HFFc6 (cell line): Measurements from ENCODE around the gene FAM229A. TPM values are rescaled to one million over a fixed set of nuclear protein-coding genes. Genes with fewer than 3 reads are reported as not detected.

Experiments
- DNase-seq: peaks from one replicate; pipeline ENCODE4 v3.0.0-alpha.2; 2018
- H3K27ac Mint-ChIP-seq: 2 replicates; pipeline ENCODE4 v1.8.0; 2020; ENCODE audit warnings: mild to moderate bottlenecking, mixed read lengths
- H3K27me3 Mint-ChIP-seq: 2 replicates; pipeline ENCODE4 v1.8.0; 2021; ENCODE audit warnings: mild to moderate bottlenecking, moderate library complexity, mixed read lengths; ENCODE audit not compliant: insufficient read depth
- H3K36me3 Mint-ChIP-seq: 2 replicates; pipeline ENCODE4 v1.8.0; 2021; ENCODE audit warnings: low read depth, mixed read lengths
- H3K4me1 Mint-ChIP-seq: 2 replicates; pipeline ENCODE4 v1.8.0; 2020; ENCODE audit warnings: low read depth, mixed read lengths
- H3K4me3 Mint-ChIP-seq: 2 replicates; pipeline ENCODE4 v1.8.0; 2020; ENCODE audit warnings: mild to moderate bottlenecking, moderate library complexity, mixed read lengths
- H3K9me3 Mint-ChIP-seq: 2 replicates; pipeline ENCODE4 v1.8.0; 2020; ENCODE audit warnings: mild to moderate bottlenecking, mixed read lengths
- total RNA-seq, 6 experiments: library from RNA; stranded (reverse); fragmentation: NEBNext Ultra II Directional; extraction: Animal tissue kit (Norgen Biotek cat#: 25700); gene quantifications; 2 replicates in 1 of 6; 3 replicates in 5 of 6; pipeline ENCODE4 v1.2.3, GENCODE V29; 2021
- TF ChIP-seq, protein P1 (sequence below): fragments of 200-600 bp; sonication (generic); IDR thresholded peaks from 2 replicates; pipeline ENCODE4 v1.5.0; 2021; ENCODE audit warnings: antibody characterized with exemption, mild to moderate bottlenecking

The FAM229A gene
- total RNA-seq, 6 experiments from 2014 or later = 1.1 to 3.0 (median 1.7) TPM

- Mint-ChIP-seq H3K27ac (no peak overlapping the region), H3K4me3 (no peak overlapping the region), H3K4me1 (peaks cover 16% of the 10 kb centered on the region), H3K9me3 (no peaks in the 10 kb centered on the region), H3K27me3 (peaks cover 2% of the 10 kb centered on the region), H3K36me3 (no peaks in the 10 kb centered on the region)
- TF ChIP-seq, protein P1, sequence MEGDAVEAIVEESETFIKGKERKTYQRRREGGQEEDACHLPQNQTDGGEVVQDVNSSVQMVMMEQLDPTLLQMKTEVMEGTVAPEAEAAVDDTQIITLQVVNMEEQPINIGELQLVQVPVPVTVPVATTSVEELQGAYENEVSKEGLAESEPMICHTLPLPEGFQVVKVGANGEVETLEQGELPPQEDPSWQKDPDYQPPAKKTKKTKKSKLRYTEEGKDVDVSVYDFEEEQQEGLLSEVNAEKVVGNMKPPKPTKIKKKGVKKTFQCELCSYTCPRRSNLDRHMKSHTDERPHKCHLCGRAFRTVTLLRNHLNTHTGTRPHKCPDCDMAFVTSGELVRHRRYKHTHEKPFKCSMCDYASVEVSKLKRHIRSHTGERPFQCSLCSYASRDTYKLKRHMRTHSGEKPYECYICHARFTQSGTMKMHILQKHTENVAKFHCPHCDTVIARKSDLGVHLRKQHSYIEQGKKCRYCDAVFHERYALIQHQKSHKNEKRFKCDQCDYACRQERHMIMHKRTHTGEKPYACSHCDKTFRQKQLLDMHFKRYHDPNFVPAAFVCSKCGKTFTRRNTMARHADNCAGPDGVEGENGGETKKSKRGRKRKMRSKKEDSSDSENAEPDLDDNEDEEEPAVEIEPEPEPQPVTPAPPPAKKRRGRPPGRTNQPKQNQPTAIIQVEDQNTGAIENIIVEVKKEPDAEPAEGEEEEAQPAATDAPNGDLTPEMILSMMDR = no peak
- no peak for DNase-seq
These were observed 19.6 kb downstream of the FAM229A start for GRCh38 chr1:32342704-32343103.

GRCh38 chr1:32341971-32342370, 20.3 kb downstream of the FAM229A start:
- no peaks in the 10 kb centered on the region for H3K9me3 Mint-ChIP-seq
- TF ChIP-seq, protein P1 = no peak
- DNase-seq = no peak
- peaks cover 24% of the 10 kb centered on the region for H3K4me1 Mint-ChIP-seq
- no peak overlapping the region for H3K4me3 Mint-ChIP-seq
- peaks cover 2% of the 10 kb centered on the region for H3K27me3 Mint-ChIP-seq
- H3K27ac Mint-ChIP-seq = no peak overlapping the region
- no peaks in the 10 kb centered on the region for H3K36me3 Mint-ChIP-seq

DNA sequence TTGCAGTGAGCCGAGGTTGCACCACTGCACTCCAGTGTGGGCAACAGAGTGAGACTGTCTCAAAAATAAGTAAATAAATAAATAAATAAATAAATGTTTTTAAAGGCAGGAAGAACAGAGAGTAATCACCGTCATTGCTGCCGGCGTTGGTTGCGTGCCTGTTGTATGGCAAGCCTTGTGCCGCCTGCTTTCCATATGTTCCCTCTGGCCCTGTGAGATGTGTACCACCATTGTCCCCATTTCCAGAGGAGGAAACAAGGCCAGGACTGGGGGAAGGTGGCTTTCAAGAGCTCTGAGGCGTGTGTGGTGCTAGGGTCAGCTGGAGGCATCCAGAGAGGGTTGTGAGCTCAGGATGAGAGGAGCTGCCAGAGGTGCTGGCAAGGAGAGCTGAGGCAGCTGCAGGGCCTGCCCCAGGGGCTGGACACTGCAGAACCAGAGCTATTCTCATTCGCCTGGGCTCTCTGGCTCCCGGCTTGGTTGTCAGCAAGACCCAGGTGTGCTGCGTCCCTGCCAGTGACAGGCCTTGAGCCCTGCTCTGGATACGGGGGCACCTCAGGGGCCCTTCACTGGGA, 21.0 kb downstream of the FAM229A start:
- TF ChIP-seq, protein P1 = no peak
- H3K4me1 Mint-ChIP-seq = peaks cover 27% of the 10 kb centered on the region
- peaks cover 2% of the 10 kb centered on the region for H3K27me3 Mint-ChIP-seq
- H3K4me3 Mint-ChIP-seq = no peak overlapping the region
- H3K9me3 Mint-ChIP-seq = no peaks in the 10 kb centered on the region
- DNase-seq = no peak
- no peak overlapping the region for H3K27ac Mint-ChIP-seq
- H3K36me3 Mint-ChIP-seq = no peaks in the 10 kb centered on the region

DNA sequence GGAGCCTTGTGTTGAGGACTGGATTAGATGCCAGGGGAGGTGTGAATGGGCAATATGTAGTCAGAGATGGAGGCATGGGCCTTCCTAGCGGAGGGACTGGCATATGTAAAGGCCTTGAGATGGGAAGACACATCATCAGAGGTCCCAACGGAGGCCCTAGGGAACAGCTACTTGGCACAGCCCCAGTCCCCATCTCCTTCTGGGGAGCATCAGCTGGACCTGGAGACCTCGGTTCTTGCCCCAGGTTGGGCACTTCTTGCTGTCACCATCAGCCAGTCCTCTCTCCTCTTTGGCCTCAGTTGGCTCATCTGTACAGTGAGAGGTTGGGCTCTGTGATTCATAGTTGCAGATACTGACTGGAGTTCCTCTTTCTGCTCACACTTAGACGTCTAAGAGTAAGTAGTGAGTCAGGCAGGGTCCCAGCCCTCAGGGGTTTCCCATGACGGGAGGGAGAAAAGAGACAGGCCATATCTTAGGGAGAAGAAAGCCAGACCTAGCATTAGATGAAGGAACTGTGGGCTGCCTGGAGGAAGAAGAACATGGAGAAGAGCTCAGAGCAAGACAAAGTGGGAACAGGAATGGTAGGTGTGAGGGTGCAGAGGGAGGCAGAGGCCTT, 22.8 kb downstream of the FAM229A start:
- H3K9me3 Mint-ChIP-seq = no peaks in the 10 kb centered on the region
- no peaks in the 10 kb centered on the region for H3K36me3 Mint-ChIP-seq
- H3K4me1 Mint-ChIP-seq = peaks cover 32% of the 10 kb centered on the region
- DNase-seq = peak; percentile 54
- no peak overlapping the region for H3K27ac Mint-ChIP-seq
- H3K27me3 Mint-ChIP-seq = peaks cover 4% of the 10 kb centered on the region
- no peak overlapping the region for H3K4me3 Mint-ChIP-seq
- TF ChIP-seq, protein P1 = no peak

GRCh38 chr1:32338637-32339145, 23.6 kb downstream of the FAM229A start:
- Mint-ChIP-seq H3K9me3 (no peaks in the 10 kb centered on the region), H3K27ac (no peak overlapping the region), H3K27me3 (peaks cover 4% of the 10 kb centered on the region), H3K36me3 (0 out of 2 replicates have a peak, but pooled peaks cover under 1% of the 10 kb centered on the region), H3K4me1 (peaks cover 32% of the 10 kb centered on the region), H3K4me3 (no peak overlapping the region)
- TF ChIP-seq, protein P1 = no peak
- DNase-seq = no peak
